ENCODE measurements around the gene GAB4.
A peak's percentile ranks its signal among the peaks of the same experiment; 100 is the strongest.
"Not testable (repeated sequence)": the region's sequence is repeated elsewhere in the genome, so short reads cannot be mapped to it uniquely, and the experiment has no call there.

Gene GAB4

DNA sequence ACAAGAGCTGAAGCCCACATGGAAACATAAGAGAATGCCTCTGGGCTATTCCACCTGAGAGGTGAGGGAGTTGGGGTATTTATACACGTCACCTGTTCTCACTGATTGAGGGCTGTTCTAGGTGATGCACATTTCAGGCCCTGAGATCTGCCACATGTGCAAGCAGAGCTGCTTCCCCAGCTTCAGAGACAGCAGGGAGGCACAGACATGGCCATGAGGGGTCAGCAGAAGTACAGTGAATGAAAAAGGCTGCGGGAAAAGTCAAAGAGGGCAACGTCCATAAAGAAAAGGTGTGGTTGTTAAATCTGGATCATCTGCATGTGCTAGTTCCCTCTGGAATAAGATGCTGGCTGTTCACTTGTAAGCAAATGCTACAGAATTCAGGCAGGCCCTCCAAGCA lies 75.4 kb downstream of the GAB4 start:
- TF ChIP-seq, protein P1, sequence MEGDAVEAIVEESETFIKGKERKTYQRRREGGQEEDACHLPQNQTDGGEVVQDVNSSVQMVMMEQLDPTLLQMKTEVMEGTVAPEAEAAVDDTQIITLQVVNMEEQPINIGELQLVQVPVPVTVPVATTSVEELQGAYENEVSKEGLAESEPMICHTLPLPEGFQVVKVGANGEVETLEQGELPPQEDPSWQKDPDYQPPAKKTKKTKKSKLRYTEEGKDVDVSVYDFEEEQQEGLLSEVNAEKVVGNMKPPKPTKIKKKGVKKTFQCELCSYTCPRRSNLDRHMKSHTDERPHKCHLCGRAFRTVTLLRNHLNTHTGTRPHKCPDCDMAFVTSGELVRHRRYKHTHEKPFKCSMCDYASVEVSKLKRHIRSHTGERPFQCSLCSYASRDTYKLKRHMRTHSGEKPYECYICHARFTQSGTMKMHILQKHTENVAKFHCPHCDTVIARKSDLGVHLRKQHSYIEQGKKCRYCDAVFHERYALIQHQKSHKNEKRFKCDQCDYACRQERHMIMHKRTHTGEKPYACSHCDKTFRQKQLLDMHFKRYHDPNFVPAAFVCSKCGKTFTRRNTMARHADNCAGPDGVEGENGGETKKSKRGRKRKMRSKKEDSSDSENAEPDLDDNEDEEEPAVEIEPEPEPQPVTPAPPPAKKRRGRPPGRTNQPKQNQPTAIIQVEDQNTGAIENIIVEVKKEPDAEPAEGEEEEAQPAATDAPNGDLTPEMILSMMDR (IDR thresholded peaks at IDR 0.05; ENCODE audit: extremely low read depth, missing control alignments): no peak
- DNase-seq (ENCODE audit: low spot score): no peak

DNA sequence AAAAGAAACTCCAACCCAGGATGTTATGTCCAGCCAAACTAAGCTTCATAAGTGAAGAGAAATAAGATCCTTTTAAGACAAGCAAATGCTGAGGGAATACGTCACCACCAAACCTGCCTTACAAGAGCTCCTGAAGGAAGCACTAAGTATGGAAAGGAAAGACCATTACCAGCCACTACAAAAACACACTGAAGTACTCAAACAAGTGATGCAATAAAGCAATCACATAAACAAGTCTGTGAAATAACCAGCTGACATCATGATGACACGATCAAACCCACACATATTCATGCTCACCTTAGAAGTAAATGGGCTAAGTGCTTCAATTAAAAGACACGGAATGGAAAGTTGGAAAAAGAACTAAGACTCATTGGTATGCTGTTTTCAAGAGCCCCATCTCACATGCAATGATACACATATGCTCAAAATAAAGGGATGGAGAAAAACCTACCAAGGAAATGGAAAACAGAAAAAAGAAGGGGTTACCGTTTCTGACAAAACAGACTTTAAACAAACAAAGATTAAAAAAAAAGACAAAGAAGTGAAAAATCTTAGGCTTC lies 82.5 kb downstream of the GAB4 start:
- no peak for DNase-seq (ENCODE audit: low spot score)
- TF ChIP-seq, protein P1 (IDR thresholded peaks at IDR 0.05; ENCODE audit: extremely low read depth, missing control alignments): no peak

DNA sequence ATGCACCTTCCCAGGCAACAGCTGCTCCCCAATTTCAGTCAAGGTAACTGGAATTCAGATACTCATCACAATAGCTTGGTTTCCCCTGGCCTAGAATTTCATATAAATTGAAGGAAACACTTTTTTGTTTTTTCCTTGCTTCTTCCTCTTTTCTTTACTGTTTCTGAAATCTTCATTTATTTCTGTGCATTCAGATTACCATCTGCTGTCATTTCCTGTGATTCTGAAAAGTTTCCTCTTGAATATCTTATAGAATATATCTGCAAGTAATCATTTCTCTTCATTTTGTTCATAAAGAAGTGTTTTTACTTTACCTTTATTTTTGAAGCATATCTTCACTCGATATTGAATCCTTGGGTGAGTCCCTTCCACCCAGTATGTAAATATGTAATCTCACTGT lies 85.3 kb downstream of the GAB4 start:
- no peak for DNase-seq (ENCODE audit: low spot score)
- TF ChIP-seq, protein P1 (IDR thresholded peaks at IDR 0.05; ENCODE audit: extremely low read depth, missing control alignments): no peak

DNA sequence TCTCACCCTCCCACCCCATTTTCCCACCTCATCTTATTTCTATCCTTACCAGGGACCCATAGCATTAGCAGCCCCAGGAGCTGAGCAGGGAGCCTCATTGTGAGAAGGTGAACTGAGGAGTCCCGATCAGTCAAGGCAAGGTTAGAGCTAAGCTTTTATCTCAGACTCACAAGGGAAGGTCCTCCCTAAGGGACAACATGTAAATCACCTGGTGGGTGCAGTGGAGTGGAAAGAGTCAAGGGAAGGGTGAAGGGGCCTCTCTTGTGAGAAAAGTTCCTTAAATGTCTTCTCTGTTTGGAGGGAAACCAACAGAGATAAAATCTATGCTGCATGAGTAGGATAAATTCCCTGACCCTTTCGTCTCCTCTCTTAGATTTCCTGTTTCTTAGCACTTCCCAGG lies 85.9 kb downstream of the GAB4 start:
- TF ChIP-seq, protein P1 (IDR thresholded peaks at IDR 0.05; ENCODE audit: extremely low read depth, missing control alignments): no peak
- DNase-seq (ENCODE audit: low spot score): no peak

DNA sequence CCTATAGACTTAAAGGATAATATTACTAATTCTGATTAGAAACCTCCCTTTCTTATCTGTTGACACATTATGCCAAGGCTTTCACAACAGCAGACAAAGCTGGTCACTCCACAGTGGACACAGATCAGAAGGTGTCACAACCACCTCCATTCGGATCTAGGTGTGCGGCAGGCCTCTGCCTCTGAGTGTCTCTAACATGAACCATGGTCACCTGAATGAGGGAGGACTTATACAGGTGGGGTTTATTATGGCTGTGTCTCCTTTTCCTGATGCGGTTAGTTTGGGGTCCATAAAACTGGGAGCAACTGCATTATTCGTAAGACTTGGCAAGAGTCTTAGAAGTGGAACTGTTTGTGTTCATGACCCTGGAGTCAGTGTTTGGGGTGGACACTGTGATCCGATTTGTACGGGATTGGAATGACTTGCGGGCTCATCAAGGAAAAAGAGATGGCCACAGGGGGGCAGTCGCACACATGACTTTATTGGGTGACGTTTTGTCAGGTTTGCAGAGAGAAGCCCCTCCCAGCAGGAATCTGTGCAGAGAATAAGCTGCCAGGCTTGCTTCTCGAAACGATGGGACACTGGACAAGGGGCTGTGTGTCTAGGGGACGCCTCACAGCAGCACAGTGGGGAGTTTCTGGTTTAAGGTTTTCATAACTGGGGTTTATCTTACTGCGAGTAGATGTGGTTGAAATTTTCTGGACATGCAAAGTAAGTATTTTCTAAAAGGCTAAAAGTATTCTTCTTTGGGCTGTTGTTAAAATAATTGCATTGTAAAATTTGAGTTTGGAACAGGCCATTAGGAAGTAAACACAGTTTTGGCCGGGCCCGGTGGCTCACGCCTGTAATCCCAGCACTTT lies 90.6 kb downstream of the GAB4 start:
- DNase-seq (ENCODE audit: low spot score): peak; percentile 55
- TF ChIP-seq, protein P1 (IDR thresholded peaks at IDR 0.05; ENCODE audit: extremely low read depth, missing control alignments): peak; percentile 62

DNA sequence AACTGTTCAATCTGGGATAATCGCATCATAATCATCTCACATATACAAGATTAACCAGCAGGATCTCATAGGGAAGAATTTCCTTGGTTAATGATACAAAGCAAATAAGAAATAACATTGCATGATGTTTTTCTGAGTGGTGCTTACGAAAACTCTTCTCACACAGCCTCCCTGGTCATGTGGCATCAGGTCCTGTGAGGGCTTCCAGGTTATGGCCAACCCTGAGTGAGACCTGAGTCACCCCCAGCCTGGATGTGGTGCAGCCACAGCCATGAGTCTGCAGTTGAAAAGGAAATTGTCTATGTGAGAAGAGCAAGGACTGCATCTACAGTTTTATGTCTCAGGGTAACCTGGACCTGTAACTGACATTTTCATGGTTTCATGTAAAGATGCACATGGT lies 92.3 kb downstream of the GAB4 start:
- no peak for DNase-seq (ENCODE audit: low spot score)
- TF ChIP-seq, protein P1 (IDR thresholded peaks at IDR 0.05; ENCODE audit: extremely low read depth, missing control alignments): no peak

DNA sequence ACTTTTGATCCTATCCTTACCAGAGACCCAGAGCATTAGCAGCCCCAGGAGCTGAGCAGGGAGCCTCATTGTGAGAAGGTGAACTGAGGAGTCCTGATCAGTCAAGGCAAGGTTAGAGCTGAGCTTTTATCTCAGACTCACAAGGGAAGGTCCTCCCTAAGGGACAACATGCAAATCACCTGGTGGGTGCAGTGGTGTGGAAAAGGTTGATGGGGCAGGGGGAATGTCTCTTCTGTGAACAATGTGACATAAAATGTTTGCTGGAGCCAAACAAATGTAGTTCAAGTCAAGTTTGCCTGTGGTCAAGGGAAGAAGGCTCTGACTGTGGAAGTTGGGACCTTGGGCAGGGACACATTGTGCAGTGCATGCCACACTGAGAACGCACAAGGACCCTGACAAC lies 93.1 kb downstream of the GAB4 start:
- DNase-seq (ENCODE audit: low spot score): not testable (repeated sequence)

DNA sequence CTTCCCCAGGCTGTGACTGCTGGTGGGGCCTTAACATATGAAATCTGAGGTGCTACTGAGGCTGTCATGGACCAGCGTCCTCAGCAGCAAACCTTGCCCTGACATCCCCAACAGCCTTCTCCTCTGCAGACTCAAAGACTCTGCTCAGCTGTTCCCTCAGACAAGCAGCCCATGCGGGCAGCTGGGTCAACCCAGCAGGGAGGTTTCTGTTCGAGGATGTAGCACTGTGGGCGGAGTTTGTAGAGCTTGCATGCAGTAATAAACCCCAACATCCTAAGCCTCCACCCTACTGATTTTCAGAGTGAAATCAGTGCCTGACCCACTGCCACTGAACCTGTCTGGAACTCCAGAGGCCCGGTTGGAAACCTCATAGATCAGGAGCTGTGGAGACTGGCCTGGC lies 94.0 kb downstream of the GAB4 start:
- TF ChIP-seq, protein P1 (IDR thresholded peaks at IDR 0.05; ENCODE audit: extremely low read depth, missing control alignments): no peak
- DNase-seq (ENCODE audit: low spot score): no peak
